ENCODE data around the gene CDC42BPA.
"Not testable (repeated sequence)": the region's sequence is repeated elsewhere in the genome, so short reads cannot be mapped to it uniquely, and the experiment has no call there.

The CDC42BPA gene

GRCh38 chr1:227112538-227112937 is 205.8 kb downstream of the CDC42BPA start:
- no peak for DNase-seq

- DNase-seq = no peak
These were observed 206.5 kb downstream of the CDC42BPA start for GRCh38 chr1:227111782-227112181.

DNA sequence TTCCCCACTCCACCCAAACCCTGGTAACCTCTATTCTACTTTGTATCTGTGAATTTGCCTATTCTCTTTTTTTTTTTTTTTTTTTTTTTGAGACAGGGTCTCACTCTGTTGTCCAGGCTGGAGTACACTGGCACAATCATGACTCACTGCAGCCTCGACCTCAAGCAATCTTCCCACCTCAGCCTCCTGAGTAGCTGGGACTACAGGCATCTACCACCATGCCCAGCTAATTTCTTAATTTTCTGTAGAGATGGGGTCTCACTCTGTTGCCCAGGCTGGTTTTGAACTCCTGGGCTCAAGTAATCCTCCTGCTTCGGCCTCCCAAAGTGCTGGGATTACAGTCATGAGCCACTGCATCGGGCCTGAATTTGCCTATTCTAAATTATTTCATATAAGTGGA is 213.0 kb downstream of the CDC42BPA start:
- DNase-seq = not testable (repeated sequence)

- DNase-seq = no peak
These were observed 216.2 kb downstream of the CDC42BPA start for GRCh38 chr1:227102056-227102455.

DNA sequence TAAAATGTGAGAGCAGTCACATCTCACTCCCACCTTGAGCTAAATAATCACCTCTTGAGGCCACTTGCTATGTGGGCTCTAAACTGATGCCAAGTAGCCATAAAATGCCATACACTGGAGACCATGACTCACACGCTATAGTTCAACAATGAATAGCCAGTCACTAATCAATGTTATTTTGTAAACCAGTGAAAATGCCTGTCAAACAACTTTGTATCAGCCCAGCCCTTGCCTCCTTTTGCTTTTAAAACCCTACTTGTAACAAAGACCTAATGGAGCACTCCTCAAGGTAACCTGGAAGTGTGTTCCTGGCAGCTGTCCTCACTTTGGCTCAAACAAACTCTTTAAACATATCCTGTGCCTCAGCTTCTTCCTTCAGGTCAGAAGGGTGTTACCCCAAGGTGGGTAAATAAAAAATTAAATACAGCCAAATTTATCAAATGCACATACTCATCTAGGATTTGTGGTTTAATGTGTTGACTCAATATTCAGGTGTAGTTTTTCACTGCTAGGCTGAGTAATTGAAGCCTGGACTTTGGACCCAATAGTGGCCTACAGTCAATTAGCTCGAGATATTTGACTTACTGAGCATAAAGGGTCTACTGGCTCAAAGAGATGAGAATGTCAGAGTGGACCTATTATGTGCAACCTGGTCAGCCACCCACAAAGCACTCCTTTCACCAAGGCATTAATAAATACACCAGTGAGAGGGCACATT is 223.9 kb downstream of the CDC42BPA start:
- DNase-seq = no peak

- DNase-seq = peak; percentile 3
These were observed 225.0 kb downstream of the CDC42BPA start for GRCh38 chr1:227093309-227093708.

GRCh38 chr1:227092069-227092468 is 226.2 kb downstream of the CDC42BPA start:
- DNase-seq = peak; percentile 18

DNA sequence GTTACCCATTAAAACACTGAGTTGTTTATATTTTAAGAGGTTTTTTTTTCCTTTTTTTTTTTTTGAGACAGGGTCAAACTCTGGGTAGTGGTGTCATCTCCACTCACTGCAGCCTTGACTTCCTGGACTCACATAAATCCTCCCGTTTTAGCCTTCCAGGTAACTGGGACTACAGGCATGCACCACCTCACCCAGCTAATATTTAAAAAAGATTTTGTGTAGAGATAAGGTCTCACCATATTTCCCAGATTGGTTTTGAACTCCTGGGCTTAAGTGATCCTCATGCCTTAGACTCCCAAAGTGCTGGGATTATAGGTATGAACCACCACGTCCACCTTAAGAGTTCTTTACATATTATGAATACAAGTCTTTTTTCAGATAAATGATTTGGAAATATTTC is 231.7 kb downstream of the CDC42BPA start:
- DNase-seq = no peak

- no peak for DNase-seq
These were observed 235.1 kb downstream of the CDC42BPA start for GRCh38 chr1:227082999-227083746.

GRCh38 chr1:227077783-227078182 is 240.5 kb downstream of the CDC42BPA start:
- DNase-seq = no peak

DNA sequence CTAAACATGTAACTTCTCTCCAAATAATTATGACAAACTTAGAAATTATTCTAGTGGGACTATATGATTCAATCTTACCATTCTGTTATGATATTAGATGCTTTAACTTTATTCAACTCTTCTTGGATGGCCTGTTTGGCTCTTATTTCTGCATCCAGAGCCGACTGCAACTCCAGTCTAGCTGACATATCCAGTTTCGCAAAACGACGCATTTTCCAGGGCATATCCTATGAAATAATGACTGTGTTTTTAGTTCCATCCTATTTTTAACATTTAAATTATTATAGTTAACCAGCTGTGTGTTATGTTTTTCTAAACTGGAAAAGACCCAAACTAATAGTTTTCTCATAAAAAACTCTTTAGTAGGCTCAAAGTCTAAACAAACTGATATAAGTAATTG is 244.5 kb downstream of the CDC42BPA start:
- no peak for DNase-seq

GRCh38 chr1:227072991-227073390 is 245.3 kb downstream of the CDC42BPA start:
- DNase-seq = no peak

GRCh38 chr1:227071895-227072587 is 246.3 kb downstream of the CDC42BPA start:
- no peak for DNase-seq

DNA sequence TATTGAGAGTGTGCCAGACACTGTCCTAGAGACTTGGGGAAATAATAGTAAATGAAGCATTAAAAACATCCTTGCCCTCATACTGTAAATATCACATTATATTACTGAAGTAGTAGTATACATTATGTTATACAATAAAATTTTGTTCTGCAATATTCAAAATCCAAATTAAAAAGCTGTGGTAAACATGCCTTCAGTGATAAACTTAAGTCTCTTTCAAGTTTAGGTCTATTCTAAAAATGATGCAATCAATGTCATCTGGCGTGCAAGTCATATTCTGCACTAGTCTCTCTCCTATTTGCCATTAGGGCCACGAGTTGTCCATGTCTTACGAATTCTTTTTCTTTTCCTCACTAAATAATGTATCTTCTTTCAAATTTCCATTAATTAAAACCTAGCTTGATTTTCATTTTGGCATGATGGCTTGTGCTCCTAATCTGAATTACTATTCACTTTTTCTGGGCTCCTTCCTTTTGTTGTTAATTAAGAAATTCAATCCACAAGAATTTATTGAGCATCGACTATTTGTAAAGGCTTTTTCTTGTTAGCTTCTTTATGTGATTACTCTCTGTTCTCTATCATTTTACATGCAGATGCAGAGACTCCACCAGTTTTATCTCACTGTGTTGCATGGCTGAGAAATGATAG is 247.5 kb downstream of the CDC42BPA start:
- DNase-seq = no peak

- no peak for DNase-seq
These were observed 248.8 kb downstream of the CDC42BPA start for GRCh38 chr1:227069490-227069889.

- DNase-seq = no peak
These were observed 249.4 kb downstream of the CDC42BPA start for GRCh38 chr1:227068883-227069282.

DNA sequence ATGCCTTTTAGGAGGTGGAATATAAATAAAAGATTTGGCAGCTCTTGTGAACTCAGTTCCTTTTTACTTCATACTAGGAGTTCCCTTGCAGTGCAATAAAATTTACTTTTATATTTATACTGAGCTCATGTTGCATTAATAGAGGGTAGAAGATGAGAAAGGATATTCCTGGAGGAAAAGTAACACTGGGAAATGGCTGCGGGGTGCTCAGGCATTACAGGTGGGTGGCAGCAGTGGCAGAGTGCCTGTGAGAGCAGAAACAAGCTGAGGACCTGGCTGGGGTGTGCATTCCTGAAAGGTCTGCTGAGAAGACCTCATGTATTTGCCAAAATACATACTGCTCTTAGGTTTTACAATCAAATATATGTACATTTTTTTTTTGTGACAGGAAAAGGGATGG is 251.3 kb downstream of the CDC42BPA start:
- DNase-seq = no peak

- peak; percentile 16 for DNase-seq
These were observed 253.0 kb downstream of the CDC42BPA start for GRCh38 chr1:227065311-227065710.

GRCh38 chr1:227062306-227062705 is 256.0 kb downstream of the CDC42BPA start:
- DNase-seq = no peak

- no peak for DNase-seq
These were observed 259.2 kb downstream of the CDC42BPA start for GRCh38 chr1:227059076-227059475.

- peak; percentile 63 for DNase-seq
These were observed 260.0 kb downstream of the CDC42BPA start for GRCh38 chr1:227058321-227058751.

DNA sequence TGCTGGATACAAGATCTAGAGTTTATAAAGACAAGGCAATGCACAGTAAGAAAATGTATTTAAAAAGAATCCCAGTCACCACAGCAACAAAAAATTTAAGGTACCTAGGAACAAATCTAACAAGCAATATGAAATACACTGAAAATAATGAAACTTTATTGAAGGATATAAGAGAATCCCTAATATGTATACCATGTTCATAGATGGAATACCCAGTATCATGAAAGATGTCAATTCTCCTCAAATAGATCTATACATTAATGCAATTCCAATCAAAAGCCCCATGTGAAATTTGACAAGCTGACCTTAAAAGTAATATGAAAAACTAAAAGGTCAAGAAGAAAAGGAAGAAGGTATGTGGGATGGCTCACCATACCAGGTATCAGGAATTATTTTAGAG is 269.0 kb downstream of the CDC42BPA start:
- DNase-seq = no peak

DNA sequence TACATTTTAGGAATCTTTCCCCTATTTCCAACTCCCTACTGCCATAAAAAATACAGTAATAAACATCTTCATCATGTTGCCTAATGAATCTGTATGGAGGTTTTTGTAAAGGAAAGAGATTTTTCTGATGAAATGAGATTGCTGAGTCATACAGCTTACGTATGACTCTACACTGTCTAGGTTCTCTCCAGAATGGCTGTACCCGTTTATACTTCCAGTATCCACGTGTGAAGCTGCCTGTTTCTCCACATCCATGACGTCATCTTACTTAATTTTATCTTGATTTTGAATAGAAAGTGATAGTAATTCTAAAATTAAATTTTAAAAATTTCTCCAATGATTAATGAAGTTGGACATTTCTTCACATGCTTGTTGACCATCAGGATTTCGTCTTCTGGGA is 274.5 kb downstream of the CDC42BPA start:
- peak; percentile 55 for DNase-seq
